SJCRH30 (cell line): ENCODE results near the gene DDN. TPM values are rescaled to one million over a fixed set of nuclear protein-coding genes. Genes with fewer than 3 reads are reported as not detected.
A peak's percentile ranks its signal among the peaks of the same experiment; 100 is the strongest.

Source experiments
- DNase-seq, 2 experiments: peaks; one replicate each; pipeline ENCODE4 v3.0.0-alpha.2; 2015 to 2020
- H3K27ac ChIP-seq: fragments of 250-450 bp; sonication (Bioruptor Pico); 2 replicates; pipeline ENCODE4 v1.5.1; 2020; ENCODE audit warnings: mild to moderate bottlenecking, moderate library complexity
- H3K27me3 ChIP-seq: fragments of 250-450 bp; sonication (Bioruptor Pico); 2 replicates; pipeline ENCODE4 v1.5.1; 2020; ENCODE audit warnings: mild to moderate bottlenecking, moderate library complexity
- H3K36me3 ChIP-seq: fragments of 250-450 bp; sonication (Bioruptor Pico); 2 replicates; pipeline ENCODE4 v1.5.1; 2020; ENCODE audit warnings: mild to moderate bottlenecking, moderate library complexity
- H3K4me1 ChIP-seq: fragments of 250-450 bp; sonication (Bioruptor Pico); 2 replicates; pipeline ENCODE4 v1.5.1; 2020; ENCODE audit warnings: mild to moderate bottlenecking, moderate library complexity
- H3K4me3 ChIP-seq: fragments of 250-450 bp; sonication (Bioruptor Pico); 2 replicates; pipeline ENCODE4 v1.5.1; 2020; ENCODE audit warnings: mild to moderate bottlenecking, moderate library complexity
- H3K9me3 ChIP-seq: fragments of 250-450 bp; sonication (Bioruptor Pico); replicated peaks from 2 replicates; pipeline ENCODE4 v1.5.1; 2020; ENCODE audit warnings: mild to moderate bottlenecking, moderate library complexity
- total RNA-seq: library from RNA; depleted of rRNA; stranded (reverse); fragments of >200 nt; shearing (Covaris generic); gene quantifications from 2 replicates; pipeline ENCODE4 v1.2.3, GENCODE V29; 2014; rRNA removed

Gene DDN
- total RNA-seq = 5.0 and 5.5 TPM in 2 replicates

DNA sequence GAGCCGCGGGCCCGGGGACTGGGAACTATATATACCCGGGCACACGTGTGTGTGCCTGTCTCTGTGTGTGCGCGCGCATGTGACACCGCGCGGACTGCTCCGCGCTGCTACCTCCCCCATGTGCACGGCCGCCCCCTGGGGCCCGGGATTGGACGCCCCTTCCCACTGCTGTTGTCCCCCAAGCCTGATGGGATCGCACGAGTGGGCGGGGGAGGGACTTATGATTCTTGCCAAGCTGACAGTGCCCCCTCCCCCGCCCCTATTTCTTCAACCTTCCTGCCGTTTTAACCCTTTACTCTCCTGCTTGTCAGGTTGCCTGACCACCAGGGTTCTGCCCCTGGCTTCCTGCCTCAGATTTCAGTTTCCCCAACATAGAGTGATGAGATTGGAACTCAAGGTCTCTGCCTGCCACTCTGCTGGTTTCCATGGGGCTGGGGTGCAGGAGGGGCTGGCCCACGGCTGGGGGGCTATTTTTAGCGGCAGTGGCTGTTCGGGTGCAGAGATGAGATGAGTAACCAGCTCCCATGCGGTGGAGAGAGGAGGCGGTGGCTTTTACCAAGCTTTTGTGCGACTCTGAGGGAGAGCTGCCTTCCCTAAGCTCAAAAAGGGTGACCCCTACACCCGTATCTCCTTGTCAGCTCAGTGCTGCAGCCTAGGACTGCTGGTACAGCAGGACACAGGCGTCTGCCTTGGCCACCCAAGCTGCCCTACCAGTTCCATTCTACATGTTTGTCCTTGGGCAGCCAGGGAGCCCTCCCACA lies at the start of gene DDN:
TSS of gene DDN (minus strand) at position 5 of the 761 bp plus-strand sequence. CDS start 88 bp downstream, outside the sequence.
- peak within 1 kb of the TSS; percentile 45 for H3K27ac ChIP-seq
- H3K36me3 ChIP-seq = peaks cover 3% of the 10 kb centered on the region; the same call in 1 of the 2 replicates
- peaks cover 16% of the 10 kb centered on the region for H3K4me1 ChIP-seq
- no peaks in the 10 kb centered on the region for H3K27me3 ChIP-seq
- DNase-seq = peak; percentile 92
- H3K4me3 ChIP-seq = peak within 1 kb of the TSS; percentile 62
- no peaks in the 10 kb centered on the region for H3K9me3 ChIP-seq

DNA sequence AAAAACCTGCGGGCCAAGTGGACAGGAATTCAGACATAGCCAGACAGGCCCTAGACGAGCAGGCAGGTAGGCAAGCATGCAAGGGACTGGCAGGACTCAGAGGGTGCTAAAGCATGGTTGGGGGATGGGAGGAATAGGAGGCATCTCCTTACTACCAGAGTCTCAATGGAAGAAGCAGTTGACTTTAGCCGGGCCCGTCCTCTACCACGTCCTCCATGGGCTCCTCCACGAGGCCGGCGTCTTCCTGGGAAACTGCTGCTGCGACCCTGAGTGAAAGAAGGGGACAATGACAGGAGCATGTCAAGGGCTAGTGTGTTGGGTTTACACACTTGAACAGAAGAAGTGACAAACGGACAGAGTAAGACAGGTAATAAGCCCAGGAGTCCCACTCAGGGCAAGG lies 49.8 kb upstream of the DDN start:
- Histone ChIP-seq H3K27ac (no peak overlapping the region), H3K9me3 (no peaks in the 10 kb centered on the region), H3K4me3 (no peak overlapping the region), H3K27me3 (no peaks in the 10 kb centered on the region), H3K36me3 (peaks cover 93% of the 10 kb centered on the region), H3K4me1 (no peaks in the 10 kb centered on the region)
- DNase-seq = no peak

DNA sequence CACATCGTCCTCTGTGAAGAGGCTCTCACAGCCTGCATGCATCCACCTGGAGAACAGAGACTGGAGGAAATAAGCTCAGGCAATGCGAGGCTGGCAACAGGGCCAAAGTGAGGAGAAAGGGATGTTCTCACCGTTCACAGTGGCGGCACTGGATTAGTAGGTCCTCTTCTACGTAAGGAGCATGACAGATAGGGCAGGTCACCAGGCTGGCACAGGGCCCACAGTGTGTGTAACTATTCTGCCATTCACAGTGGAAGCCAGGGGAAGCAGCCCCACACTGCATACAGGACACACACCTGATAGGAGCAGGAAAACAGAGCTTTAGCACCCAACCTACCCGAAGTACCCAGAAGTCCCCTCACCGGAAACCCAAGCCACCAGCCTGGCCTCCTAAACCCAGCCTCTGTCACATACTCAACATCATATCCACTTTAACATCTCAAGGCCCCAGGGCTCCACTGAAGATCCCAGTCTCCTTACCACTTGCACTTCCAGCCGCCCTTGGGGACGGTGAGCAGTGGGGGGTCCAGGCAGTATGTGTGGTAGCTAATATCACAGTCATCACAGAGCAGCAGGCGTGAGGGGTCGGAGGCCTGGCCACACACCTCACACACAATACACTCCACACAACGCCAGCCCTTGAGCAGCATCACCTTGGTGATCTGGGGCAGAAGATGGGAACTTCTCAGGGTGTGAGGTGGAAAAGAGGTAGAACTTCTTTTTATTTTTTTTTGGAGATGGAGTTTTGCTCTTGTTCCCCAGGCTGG lies 47.1 kb upstream of the DDN start:
- Histone ChIP-seq H3K27me3 (no peaks in the 10 kb centered on the region), H3K4me1 (no peaks in the 10 kb centered on the region), H3K4me3 (no peak overlapping the region), H3K9me3 (no peaks in the 10 kb centered on the region), H3K27ac (no peak overlapping the region), H3K36me3 (peaks cover 95% of the 10 kb centered on the region)
- no peak for DNase-seq

DNA sequence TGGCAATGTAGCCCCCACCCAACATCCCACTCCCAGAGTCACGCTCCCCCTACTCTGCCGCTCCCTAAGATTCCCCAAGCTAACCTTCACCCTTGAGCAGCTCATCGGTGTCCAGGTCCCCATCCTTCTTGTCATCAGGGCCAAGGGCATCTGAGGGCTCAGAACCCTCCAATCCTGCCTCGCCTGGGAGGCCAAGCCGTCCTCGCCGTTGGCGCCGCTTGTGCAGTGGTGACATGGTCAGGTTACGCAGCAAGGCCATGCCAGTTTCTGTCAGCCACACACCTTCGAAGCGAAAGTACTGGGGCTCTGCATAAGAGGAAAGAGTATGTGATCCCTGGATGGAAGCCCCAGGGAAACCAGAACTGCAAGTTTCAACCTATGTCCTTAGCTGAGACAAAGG lies 45.5 kb upstream of the DDN start:
- no peaks in the 10 kb centered on the region for H3K4me1 ChIP-seq
- H3K36me3 ChIP-seq = peaks cover 94% of the 10 kb centered on the region
- no peak for DNase-seq
- H3K27me3 ChIP-seq = no peaks in the 10 kb centered on the region
- no peak overlapping the region for H3K4me3 ChIP-seq
- H3K27ac ChIP-seq = no peak overlapping the region
- H3K9me3 ChIP-seq = no peaks in the 10 kb centered on the region

DNA sequence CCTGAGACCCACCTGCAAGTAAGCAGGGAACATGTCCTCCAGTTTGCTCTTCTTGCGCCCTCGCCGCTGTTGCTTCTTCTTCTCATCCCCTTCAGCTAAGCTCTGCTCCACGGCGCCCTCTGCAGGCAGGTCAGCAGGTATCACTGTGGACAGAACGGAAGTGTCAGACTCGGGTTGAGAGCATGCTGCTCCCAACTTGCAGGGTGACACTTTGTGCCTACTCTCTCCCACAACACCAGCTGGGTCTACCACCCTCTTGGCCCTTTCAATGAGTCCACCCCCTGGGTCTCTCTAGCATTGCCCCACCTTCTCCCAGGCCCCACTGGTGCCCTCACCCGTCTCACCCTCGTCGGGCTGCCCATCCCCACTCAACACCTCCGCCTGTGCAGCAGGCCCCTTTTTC lies 44.7 kb upstream of the DDN start:
- Histone ChIP-seq H3K9me3 (no peaks in the 10 kb centered on the region), H3K4me1 (no peaks in the 10 kb centered on the region)

DNA sequence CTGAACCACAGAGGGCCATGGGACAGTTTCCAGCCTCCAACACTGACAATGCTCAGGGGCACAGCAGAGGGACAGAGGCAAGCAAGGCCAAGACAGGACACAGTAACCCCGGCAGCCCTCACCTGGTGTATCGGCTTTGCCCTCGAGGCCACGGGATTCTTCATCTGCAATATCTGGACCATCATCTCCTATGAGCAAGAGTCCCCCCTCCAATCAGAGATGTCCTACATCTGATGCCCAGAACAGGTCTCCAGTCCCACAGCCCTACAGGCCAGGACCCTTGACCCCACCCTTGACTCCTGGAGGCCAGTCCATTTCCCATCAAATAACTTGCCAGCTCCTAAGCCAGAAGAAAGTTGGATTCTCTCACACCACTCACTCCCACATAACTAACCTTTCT lies 44.1 kb upstream of the DDN start:
- no peak for DNase-seq
- Histone ChIP-seq H3K27me3 (no peaks in the 10 kb centered on the region), H3K4me3 (no peak overlapping the region), H3K27ac (no peak overlapping the region), H3K36me3 (peaks cover 94% of the 10 kb centered on the region), H3K9me3 (no peaks in the 10 kb centered on the region), H3K4me1 (no peaks in the 10 kb centered on the region)

More for the DNA sequence above, 44.7 kb upstream of the DDN start:
- peak; percentile 74 to 77 for DNase-seq
- no peak overlapping the region for H3K27ac ChIP-seq
- peaks cover 94% of the 10 kb centered on the region for H3K36me3 ChIP-seq
- H3K27me3 ChIP-seq = no peaks in the 10 kb centered on the region
- H3K4me3 ChIP-seq = no peak overlapping the region

DNA sequence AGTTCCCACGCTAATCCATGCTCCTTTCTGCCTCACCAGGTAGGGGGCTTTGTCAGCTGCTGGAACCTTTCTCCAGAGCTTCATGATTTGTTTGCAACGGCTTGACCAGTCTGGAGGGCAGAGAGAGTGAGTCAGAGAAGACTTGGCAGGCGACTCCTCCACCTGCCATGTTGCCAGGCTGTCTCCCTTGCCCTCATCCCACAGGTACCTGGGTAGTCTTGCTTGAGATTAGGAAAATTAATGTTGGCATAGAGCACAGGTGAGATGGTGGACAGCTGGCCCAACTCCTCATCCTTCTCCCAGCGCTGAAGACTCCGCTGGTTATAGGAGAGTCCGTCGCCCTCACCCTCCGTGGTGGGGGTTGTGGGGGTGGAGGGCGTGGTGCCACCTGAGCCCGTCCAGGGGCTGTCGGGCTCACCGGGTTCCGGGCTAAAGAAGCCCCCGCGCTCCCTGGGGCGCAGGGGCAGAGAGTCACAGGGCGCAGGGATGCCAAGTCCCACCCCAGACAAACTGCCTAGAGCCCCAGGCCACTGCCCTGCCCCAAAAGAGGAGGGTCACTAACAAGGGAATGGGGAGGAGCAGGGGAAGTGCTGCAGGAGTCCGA lies 42.8 kb upstream of the DDN start:
- Histone ChIP-seq H3K4me3 (no peak overlapping the region), H3K27me3 (no peaks in the 10 kb centered on the region), H3K36me3 (peaks cover 96% of the 10 kb centered on the region), H3K4me1 (no peaks in the 10 kb centered on the region), H3K27ac (no peak overlapping the region), H3K9me3 (no peaks in the 10 kb centered on the region)
- no peak for DNase-seq

DNA sequence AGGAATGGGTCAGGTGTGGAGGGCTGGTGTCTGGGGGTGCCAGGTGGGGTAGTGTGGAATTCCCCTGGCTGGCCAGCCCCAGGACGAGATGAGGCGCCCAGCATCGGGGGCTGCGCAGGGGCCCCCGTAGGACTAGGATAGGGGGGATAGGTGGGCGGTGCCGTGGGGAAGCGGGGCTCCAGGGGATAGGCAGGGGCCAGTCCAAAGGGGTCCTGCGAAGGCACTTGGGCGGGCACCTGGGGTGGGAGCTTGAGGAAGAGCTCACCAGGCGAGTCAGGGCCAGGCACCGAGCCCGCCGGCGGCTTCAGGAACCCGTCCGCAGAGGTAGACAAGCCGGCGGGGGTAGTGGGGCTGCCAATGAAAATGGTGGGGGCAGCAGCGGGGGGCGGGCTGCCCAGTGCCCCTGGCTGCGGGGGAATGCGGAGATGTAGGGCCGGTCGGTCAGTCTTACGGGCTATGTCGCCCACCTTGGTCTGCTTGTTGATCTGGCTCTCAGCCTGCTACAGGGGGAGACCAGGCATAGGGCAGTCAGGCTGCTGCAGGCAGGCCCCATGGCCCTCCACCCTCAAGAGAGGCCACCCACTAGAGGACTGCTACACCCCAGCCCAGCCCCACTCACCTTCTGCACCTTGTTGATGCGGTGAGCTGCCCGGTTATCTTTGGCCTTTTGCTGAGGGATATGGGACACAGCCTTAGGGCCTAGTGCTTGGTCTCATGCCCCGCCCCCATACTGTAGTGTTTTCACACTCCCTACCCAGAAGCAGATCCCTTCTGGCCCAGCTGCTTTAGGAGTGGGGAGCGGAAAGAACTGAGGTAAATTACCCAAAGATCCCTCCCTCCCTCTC lies 42.1 kb upstream of the DDN start:
- Histone ChIP-seq H3K9me3 (no peaks in the 10 kb centered on the region), H3K27me3 (no peaks in the 10 kb centered on the region), H3K36me3 (peaks cover 94% of the 10 kb centered on the region), H3K4me3 (no peak overlapping the region), H3K27ac (no peak overlapping the region), H3K4me1 (no peaks in the 10 kb centered on the region)
- no peak for DNase-seq

DNA sequence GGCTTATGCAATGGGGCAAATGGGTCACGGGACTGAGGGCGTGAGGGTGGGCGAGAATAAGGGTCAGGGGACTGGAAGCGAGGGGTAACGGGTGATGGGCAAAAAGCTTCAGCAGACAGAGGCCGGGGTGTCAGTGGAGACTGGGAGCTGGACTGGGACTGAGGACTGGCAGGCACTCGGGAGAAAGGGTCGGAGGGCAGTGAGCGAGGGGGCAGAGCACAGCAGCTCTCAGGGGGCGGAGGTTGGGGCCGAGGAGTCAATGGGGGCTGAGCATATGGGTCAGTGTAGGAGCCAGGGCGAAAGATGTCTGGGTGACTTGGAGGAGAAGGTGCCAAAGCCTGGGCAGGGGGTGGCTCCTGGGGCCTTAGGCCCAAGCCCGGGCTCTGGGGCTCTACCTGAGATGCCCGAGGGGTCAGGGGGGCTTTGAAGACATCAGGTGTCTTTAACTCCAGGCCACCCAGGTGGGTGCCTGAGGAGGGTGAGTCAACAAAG lies 41.2 kb upstream of the DDN start:
- DNase-seq = no peak
- Histone ChIP-seq H3K4me1 (no peaks in the 10 kb centered on the region), H3K9me3 (no peaks in the 10 kb centered on the region), H3K27ac (no peak overlapping the region), H3K36me3 (peaks cover 94% of the 10 kb centered on the region), H3K4me3 (no peak overlapping the region), H3K27me3 (no peaks in the 10 kb centered on the region)

DNA sequence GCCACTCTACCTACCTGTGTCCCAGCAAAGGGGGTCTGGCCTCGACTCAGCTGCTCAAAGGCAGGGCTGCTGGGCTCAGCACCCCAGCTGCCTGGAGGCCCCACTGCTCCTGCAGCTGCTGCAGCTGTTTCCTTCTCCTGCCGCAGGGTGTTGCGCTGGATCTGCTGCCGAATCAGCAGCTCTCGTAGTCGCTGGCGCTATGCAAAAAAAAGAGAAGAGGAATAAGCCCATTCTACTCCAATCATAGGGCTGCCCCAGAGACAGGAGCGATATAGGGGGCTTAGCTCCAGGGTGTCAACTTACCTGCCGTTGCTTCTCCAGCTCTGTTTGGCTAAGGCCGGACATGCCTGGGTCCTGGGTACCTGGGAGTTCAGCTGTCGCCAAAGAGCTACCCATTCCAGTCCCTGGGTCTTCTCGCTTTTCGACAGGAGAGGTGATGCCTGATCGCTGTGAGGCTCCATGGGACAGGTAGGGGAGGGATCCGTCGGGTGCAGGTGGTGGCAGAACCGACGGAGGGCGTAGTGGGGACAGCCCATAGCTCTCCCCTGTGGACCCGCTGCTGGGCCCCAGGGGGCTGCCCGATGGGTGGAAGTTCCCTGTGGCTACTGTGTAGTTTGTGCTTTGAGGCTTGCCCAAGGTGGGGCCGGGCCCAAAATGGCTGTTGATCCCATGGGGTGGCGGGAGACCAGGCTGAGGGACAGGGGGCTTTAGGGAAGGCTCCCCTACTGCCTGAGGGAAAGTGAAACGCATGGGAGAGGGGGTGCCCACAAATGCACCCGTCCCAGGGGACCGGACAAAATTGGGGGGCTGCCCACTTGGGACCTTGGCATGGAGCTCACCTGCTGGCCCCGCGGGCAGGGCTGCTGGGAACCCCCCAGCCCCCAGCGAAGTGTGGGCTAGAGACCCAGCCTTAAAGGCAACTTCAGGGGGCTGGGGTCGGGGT lies 40.5 kb upstream of the DDN start:
- H3K27me3 ChIP-seq = no peaks in the 10 kb centered on the region
- H3K4me3 ChIP-seq = no peak overlapping the region
- no peaks in the 10 kb centered on the region for H3K9me3 ChIP-seq
- DNase-seq = peak; percentile 42 to 54
- H3K4me1 ChIP-seq = no peaks in the 10 kb centered on the region
- peaks cover 95% of the 10 kb centered on the region for H3K36me3 ChIP-seq
- H3K27ac ChIP-seq = no peak overlapping the region

DNA sequence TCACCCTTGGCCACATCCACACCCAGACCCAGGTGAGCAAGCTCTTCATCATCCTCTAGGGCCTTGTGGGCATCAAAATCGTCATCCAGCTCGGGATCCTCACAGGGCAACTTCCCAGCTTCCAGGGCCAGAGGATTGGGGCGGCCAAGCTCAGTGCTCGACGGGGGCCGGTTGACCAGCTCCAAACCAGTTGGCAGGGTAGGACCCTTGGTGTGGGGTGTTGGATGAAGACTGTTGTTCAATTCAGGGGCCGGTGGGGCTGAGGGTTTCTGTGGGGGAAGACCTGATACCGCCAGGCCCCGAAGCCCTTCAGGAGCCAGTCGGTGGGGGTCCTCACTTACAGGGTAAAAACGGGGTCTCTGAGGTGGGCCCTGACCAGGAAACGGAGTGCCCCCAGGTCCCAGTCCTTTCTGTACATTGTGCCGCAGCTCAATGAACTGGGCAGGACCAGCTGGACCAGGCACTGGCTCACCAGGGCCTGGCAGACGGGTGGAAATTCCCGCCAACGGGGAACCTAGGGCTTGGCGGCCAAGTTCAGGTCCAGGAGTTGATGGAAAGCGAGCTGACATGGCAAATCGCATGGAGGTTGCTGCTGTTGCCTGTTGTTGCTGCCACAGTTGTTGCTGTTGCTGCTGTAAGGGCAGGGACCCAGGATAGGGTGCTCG lies 39.2 kb upstream of the DDN start:
- peaks cover 95% of the 10 kb centered on the region for H3K36me3 ChIP-seq
- H3K27me3 ChIP-seq = no peaks in the 10 kb centered on the region
- no peaks in the 10 kb centered on the region for H3K9me3 ChIP-seq
- H3K4me3 ChIP-seq = no peak overlapping the region
- no peak overlapping the region for H3K27ac ChIP-seq
- DNase-seq = no peak
- no peaks in the 10 kb centered on the region for H3K4me1 ChIP-seq

DNA sequence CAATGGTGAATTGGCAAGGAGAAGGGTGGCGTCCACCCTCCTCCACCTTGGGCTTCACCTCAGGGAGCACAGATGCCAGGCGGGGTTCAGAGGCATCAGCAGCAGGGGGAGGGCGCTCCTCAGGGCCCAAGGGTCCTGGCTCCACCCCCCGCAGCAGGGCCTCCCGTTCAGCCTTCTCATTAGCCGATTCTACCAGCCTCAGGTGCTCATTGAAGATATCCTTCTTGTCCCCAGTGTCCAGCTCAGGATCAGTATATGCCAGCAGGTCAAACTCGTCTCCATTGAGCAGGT lies 38.7 kb upstream of the DDN start:
- Histone ChIP-seq H3K9me3 (no peaks in the 10 kb centered on the region), H3K27ac (no peak overlapping the region), H3K27me3 (no peaks in the 10 kb centered on the region), H3K36me3 (peaks cover 95% of the 10 kb centered on the region), H3K4me1 (no peaks in the 10 kb centered on the region), H3K4me3 (no peak overlapping the region)
- DNase-seq = no peak
